Stimulated activated CD8-positive, alpha-beta memory T cell treated with anti-CD3 and anti-CD28 coated beads, Interleukin-4, amount 100 ng/mL, for 4 hours (primary cell): Measurements from ENCODE around the gene SNPH.

Source experiments
- DNase-seq, 2 donors: peaks; one replicate each; pipeline ENCODE4 v3.0.0-alpha.2; 2020; ENCODE audit warnings: low read depth in 2 of 2, low spot score in 1 of 2

The SNPH gene

DNA sequence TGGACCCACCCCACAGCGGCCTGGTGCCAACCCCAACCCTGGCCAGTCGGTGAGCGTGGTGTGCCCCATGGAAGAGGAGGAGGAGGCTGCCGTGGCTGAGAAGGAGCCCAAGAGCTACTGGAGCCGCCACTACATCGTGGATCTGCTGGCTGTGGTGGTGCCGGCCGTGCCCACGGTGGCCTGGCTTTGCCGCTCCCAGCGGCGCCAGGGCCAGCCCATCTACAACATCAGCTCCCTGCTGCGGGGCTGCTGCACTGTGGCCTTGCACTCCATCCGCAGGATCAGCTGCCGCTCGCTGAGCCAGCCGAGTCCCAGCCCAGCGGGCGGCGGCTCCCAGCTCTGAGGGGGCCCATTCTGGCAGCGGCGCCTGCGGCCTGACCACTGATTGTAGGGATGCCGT is 39.6 kb downstream of the SNPH start:
- no peak for DNase-seq

DNA sequence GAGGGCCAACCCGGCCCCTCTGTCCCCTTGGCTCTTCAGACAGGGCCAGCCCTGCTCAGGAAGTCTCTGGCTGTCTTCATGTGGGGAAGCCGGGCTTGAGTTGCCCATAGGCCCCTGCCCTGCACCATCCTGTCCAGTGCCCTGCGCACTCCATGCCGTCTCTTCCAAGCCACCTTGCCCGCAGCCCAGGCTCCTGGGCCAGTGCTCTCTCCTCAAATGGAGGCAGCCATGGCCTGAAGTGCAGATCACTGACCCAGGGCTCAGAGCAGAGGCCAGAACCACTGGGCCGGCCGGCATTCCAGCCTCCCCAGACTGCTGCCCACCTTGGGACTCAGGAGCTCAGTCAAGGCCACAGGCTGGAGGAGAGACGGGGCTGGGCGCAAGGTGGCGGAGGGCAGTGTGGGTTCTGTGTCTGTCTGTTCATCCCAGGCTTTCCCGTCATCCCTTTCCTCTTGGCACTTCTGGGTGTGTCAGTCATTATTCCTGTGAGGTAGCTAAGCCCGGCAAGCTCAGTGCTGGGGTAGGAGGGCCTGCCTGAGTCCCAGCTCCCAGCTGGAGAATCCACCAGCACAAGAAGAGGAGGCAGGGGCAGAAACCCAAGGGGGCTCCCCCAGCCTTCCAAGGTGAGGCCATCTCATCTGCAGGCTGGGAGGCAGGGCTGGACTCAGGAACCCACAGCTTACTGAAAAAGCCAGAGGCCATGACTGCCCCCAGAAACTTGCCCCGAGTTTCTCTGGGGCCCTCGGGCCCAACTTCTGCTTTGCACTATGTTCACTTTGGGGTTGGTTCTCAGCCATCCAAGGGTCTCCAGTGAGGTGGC is 40.4 kb downstream of the SNPH start:
- DNase-seq: no peak

- DNase-seq: no peak
Measured at GRCh38 chr20:1307171-1307570, 41.1 kb downstream of the SNPH start.

GRCh38 chr20:1307571-1307971 is 41.5 kb downstream of the SNPH start:
- no peak for DNase-seq

DNA sequence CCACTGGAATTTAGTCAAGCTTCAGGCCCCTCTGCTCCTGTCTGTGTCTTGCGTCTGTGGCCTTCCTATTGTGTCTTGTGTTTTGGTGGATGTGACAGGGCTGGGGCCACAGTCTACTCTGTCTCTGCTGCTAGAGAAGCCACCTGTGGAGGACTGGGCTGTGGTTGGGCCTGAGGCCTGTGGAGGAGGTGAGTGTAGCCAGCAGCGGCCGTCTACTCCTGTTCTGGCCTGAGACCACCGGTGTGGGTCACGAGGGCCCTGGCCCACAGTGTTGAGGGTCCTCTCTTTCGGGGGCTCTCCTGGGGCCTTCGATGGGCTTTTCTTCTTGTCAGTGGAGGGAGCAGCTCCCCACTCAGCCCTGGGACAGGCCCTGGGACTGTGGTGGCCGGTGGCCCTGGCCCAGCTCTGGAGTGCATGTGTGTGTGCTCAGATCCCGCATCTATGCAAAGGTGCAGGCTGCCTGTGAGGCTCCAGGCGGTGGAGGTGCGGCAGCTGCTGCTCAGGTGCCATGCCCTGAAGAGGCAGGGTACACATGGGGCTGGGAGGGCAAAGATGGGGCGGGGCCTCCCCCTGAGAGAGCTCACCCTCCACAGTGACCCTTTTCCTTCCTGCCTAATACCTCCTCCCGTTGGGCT is 42.1 kb downstream of the SNPH start:
- DNase-seq: no peak

GRCh38 chr20:1308702-1309095 is 42.6 kb downstream of the SNPH start:
- DNase-seq: no peak

DNA sequence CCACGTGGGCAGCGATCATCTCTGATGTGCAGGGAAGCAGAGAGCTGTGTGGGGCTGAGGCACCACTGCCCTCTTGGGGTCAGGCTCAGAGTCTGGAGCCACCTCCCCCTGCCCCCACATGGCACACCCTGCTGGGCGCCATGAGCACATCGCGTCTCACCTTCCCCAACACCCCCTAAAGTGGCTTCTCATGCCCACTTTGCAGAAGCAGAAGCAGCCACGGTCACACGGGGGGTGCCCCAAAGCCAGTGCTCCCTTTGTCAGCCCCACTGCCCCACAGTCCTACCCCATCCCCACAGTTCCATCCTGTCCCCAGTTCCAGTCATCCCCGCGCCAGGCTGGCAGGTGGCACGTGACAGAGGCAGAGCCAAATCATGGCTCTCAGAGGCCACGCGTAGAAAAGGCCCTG is 43.3 kb downstream of the SNPH start:
- no peak for DNase-seq

- no peak for DNase-seq
Measured at GRCh38 chr20:1310071-1310470, 44.0 kb downstream of the SNPH start.

DNA sequence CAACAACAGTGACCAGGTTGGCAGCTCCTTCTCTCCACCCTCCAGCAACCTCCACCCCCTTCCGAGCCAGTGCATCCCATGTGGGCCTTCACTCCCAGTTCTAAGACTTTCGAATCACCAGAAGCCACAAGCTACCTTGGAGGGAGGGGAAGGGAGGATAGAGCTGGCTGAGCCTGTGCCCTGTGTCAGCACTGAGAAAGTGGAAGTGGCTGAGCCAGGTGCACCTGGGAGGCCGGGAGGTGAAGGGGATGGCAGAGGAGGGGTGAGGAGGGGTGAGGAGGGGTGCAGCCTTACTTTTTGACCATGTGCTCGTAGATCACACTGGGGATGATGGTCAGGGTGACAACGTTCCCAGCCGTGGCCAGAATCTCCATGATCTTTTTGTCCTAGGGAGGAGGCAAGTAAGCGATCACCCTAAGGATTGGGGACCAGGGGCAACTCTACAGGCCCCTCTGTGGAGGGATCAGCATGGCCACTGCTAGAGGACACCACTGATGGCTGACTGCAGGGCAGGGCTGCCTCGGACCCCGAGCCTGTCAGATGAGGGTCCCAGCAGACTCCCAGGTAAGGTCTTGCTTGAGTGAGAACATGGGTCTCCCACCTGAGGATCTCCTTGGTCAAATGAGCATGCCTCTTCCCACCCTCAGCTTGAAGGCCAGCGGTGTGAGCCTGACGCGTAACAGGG is 44.6 kb downstream of the SNPH start:
- no peak for DNase-seq

- no peak for DNase-seq
Measured at GRCh38 chr20:1312308-1312707, 46.2 kb downstream of the SNPH start.

DNA sequence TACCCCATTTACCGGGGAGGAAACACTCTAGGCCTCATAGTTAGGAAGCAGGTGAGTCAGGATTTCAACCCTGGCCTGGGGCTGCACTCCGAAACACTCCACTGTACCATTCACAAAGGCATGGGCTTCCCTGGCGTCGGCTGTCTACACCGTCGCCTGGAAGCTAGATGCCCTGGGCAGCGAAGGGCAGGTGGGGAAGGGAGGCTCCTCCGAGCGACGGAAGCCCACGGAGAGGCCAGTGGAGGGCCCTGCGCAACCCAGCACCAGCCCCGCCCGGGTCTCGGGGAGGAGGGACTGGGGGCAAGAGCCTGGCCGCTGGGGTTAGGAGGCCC is 46.8 kb downstream of the SNPH start:
- DNase-seq: no peak

DNA sequence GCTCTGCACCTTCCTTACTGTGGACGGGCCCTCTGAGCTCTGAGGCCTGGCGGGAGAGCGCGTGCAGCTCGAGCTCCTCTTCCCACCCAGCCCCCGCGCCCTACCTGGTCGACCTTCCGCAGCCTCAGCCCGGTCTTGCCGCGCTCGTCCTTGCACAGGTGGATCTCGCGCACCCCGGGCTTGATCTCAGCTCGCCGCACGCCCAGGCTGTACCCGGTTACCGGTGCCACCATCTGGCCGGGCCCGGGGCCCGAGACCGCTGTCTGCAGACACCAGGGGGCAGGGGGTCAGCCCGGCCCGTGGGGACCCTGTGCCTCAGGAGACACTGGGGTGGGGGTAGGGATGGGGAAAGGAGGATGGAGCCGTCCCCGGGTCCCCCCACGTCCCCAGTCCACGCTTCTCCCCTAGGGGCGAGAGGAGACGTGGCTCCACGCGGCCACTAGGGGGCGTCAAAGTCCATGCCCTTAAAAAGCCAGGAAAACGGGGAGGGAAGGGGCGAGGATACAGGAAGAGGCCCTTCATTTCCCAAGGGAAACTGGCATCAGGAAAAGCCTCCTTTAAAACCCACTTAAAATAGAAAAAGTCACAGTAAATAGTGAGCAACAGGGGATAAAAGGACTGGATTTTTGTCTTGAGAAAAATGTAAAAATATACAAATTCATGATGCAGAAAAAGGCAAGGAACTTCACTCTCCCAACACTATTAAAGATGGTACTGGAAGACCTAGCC is 47.3 kb downstream of the SNPH start:
- peak; percentile 18 to 24 for DNase-seq

DNA sequence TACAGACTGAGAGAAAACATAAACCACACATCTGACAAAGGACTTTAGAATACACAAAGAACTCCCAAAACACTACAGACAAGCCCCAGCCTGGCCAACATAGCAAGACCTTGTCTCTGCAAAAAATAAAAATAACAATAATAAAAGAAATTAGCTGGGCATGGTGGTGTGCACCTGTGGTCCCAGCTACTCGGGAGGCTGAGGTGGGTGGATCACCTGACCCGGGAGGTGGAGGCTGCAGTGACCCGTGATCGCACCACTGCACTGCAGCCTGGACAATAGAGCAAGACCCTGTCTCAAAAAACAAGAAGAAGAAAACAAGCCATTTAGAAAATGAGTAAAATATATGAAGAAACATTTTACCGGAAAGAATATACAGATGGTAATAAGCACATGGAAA is 49.7 kb downstream of the SNPH start:
- no peak for DNase-seq

DNA sequence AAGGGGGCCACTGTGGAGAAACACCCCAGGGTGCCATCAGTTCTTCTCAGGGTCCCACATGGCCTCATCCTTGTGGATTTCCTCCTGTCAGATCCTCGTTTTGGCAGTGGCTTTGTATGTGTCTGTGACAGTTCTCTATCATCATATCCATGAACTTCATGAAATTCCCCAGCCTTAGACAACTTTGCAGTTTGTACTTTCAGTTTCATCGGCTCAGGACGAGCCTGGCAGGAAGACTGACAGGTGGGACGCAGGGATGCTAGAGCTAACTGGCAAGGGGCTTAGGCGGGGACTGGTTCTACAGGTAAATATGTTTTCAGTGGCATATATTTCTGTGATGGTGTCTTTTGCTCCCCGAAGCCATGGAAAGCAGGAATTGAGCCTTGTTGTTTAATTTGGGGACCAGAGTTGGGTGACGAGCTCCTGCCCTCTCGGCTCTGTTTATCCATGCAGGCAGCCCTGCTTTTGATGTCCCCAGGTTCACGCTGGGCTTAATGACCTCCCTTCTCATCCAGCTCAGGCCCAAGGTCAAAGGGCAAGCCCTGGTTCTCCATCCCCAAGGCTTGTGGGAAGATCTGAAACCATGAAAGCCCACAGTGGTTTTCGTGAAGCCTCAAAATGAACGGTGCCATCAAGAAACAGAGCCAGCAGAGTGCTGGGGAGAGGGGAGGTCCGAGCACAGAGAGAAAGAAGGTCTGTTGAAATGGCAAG is 51.6 kb downstream of the SNPH start:
- DNase-seq: no peak

GRCh38 chr20:1319051-1319450 is 53.0 kb downstream of the SNPH start:
- DNase-seq: no peak

- DNase-seq: no peak
Measured at GRCh38 chr20:1319462-1319861, 53.4 kb downstream of the SNPH start.

GRCh38 chr20:1320016-1320415 is 53.9 kb downstream of the SNPH start:
- no peak for DNase-seq

- DNase-seq: no peak
Measured at GRCh38 chr20:1320902-1321653, 55.0 kb downstream of the SNPH start.

DNA sequence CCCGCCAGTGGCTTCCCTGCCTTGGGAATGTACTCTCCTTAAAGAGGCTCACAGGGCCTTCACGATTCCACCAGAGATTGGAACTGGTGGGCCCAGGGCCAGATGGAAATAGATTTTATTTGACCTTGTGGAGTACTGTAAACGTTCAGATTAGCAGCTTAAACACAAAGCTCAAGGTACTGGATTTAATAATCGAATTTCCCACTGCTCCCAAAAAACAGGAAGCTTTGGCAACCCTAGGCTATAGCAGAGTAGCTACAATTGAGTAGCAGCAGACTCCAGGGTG is 55.5 kb downstream of the SNPH start:
- no peak for DNase-seq

DNA sequence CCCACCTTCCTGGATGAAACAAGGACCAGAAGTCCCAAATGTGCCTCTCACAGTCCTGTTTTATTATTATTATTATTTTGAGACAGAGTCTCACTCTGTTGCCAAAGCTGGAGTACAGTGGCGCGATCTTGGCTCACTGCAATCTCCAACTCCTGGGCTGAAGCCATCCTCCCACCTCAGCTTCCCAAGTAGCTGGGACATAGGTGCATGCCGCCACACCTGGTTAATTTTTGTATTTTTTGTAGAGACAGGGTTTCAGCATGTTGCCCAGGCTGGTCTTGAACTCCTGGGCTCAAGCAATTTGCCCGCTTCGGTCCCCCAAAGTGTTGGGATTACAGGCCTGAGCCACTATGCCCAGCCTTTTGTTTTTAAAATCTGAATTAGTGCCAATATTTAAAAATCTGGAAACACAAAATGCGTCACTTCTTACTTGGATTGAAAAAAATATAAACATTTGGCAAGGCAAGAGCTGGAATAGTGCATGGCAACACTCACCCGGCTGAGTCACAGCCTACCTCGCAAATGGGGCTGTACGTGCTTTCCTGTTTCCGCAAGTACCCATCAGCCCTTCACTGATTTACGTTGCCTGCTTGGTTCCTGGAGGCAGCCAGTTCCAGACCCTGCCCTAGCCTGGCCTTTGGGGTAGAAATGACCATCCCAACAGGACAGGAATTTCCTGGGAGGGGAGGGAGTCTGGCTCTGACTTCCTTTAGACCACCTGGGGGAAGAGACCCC is 56.6 kb downstream of the SNPH start:
- no peak for DNase-seq
